HEK293T (cell line): ENCODE measurements around the gene CCRL2.

Experiments used
- FOXK2 ChIP-seq: fragments of 450-650 bp; IDR thresholded peaks from 2 replicates; pipeline ENCODE4 v1.6.1; 2016; ENCODE audit warnings: mild to moderate bottlenecking
- TF ChIP-seq, protein P1 (sequence below): fragments of 450-650 bp; IDR thresholded peaks from 2 replicates; pipeline ENCODE4 v1.6.1; 2016

- TF ChIP-seq, protein P1, sequence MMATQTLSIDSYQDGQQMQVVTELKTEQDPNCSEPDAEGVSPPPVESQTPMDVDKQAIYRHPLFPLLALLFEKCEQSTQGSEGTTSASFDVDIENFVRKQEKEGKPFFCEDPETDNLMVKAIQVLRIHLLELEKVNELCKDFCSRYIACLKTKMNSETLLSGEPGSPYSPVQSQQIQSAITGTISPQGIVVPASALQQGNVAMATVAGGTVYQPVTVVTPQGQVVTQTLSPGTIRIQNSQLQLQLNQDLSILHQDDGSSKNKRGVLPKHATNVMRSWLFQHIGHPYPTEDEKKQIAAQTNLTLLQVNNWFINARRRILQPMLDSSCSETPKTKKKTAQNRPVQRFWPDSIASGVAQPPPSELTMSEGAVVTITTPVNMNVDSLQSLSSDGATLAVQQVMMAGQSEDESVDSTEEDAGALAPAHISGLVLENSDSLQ = no peak
- TF ChIP-seq FOXK2 = no peak
Measured at GRCh38 chr3:46419816-46420215, 12.8 kb downstream of the CCRL2 start.
